HG03575 (cell line): ENCODE measurements around the gene KRTAP5-2.
"Not testable (repeated sequence)": the region's sequence is repeated elsewhere in the genome, so short reads cannot be mapped to it uniquely, and the experiment has no call there.

Experiments
- ATAC-seq: cut with Tn5 transposase; IDR thresholded peaks from one replicate; pipeline ENCODE4 v1.9.1; 2021; ENCODE audit not compliant: unreplicated experiment, insufficient number of reproducible peaks, low FRiP score; ENCODE audit errors: extremely low read depth

The KRTAP5-2 gene

GRCh38 chr11:1597994-1598380, at the start of gene KRTAP5-2:
KRTAP5-2 (minus strand) TSS chr11:1598294; CDS start chr11:1598250, 44 bp downstream.
- no peak for ATAC-seq

DNA sequence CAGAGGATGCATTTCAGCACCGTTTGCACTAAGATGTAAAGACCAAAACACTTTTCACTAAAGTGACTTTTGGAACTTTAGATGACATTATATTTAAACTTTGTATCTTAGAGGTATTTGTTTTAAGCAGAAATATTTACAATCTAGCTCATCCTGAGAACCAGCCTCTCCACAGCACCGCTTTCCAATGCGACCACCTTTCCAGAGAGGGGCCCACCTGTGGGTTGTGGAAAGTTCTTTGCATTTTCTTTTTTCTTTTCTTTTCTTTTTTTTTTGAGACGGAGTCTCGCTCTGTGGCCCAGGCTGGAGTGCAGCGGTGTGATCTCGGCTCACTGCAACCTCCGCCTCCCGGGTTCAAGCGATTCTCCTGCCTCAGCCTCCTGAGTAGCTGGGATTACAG, 48.4 kb upstream of the KRTAP5-2 start:
- ATAC-seq = not testable (repeated sequence)

GRCh38 chr11:1645357-1645821, 47.3 kb upstream of the KRTAP5-2 start:
- ATAC-seq = no peak

- no peak for ATAC-seq
Measured at GRCh38 chr11:1644601-1645356, 46.7 kb upstream of the KRTAP5-2 start.

DNA sequence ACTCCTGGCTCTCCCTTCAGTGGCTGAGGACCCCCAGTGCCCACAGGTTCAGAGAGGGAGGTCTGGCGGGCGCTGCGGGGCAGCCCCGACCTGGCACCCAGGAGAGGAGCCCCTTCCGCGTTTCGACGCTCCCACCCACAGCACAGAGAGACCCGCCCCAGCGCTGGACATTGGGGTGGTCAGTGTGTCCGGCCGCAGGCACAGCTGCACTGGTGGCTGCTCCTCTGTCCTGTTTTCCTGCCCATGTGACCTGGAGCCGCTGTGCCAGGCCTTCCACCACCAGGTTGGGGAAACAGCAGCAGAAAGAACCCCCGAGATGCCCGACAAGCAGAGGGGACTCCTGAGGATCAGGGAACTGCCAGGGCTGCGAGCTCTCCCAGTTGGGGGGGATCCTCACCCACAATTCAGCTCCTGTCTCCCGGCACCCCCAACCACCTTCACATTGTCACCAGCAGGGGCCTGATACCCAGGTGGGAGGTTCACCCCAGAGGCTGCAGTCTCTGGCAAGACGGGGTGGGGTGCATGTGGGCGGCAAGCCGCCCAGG, 45.1 kb upstream of the KRTAP5-2 start:
- no peak for ATAC-seq

DNA sequence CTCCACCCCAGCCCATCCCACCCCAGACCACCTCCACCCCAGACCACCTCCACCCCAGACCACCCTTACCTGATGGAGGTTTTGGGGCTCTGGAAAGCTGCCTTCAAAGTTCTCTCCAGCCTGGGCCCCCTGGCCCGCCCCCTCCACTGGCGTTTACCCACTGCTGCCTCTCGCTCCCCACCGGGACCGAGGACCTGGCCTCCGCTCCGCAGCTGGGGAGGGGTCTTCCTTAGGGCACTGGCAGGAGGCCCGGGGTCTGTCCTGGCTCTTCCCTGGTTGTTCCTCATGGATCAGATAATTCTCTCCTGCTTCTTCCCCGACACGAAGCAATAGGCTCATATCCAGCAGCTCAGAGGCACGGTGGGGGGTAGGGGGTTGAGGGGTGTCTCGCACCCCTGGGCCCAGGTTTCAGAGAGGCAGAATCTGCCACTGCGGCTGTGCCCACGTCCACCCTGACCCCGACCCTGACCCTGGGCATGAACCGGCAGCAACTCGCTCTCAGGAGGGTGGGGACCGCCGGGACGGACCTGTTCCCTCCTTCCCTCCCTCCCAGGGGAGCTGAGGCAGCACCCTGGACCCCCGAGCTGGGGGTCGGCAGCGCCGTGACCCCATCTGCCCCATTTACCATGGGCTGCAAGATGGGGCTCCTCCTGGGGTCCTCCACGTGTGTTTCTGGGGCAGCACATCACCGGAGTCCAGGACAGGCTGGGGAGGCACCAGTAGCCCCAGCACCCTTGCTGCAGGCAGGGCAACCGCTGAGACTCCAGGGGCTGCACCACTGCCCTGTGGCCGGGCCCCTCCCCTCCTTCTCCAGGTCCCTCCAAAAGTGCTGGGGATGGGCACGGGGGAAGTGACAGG, 44.4 kb upstream of the KRTAP5-2 start:
- no peak for ATAC-seq

DNA sequence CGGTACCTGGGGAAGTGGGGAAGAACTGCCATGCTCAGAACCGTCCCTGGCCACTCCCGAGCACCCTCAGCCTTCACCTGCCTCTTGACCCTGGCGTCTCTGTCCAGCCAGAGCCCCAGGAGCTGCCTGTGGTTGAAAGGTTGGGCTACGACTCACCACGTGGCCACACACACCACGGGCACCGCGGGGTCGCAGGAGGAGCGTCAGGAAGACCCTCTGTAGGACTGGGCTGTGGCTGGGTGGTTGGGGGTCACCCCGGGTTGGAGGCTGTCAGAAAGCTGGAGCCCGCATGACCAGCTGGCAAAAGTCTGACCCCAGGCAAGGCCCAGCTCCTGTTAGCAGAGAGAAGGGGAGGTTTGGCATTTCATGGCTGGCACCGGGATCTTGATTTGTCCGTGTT, 43.0 kb upstream of the KRTAP5-2 start:
- no peak for ATAC-seq

GRCh38 chr11:1640076-1640946, 42.2 kb upstream of the KRTAP5-2 start:
- no peak for ATAC-seq

DNA sequence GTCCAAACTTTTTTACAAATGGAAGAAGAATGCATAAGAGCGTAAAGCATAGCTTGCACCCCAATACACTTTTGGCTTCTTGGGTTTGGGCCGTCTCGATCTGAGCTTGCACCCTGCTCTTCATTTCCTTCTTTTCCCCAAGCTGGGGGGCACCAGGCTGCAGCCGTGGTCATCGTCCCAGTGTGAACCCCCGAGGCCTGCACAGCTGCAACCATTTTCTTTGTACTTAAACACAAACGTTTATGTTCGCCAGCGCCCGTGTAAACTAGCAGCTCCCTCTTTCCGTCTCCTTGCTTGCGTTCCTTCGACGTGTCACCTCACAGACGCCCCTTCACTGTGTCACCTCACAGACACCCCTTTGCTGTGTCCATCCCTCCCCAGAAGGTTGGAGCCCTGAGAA, 41.6 kb upstream of the KRTAP5-2 start:
- ATAC-seq = no peak

DNA sequence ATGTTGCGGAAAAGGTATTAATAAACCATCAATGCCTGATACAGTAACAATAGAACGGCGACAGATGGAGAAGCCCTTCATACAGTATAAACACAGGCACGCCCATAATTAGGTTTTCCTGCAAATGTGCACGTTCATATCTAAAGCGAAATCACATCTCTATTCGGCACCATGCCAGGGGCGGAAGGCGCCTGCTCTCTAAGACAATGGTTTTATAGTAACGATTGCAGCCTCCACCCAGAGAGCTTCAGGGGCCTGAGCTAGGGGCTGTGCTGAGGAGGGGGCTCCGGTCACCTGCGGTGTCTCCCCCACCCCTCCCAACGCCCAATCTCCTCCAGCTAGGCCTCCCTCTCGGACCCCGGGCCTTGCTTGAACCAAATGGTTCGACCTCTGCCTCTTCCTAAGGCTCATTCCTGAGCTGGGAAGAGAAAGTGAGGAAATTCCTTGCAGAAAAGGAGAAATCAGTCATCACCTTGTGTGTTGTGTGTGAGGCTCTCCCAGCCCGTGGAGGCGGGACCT, 41.1 kb upstream of the KRTAP5-2 start:
- no peak for ATAC-seq

- no peak for ATAC-seq
Measured at GRCh38 chr11:1638344-1638743, 40.2 kb upstream of the KRTAP5-2 start.

GRCh38 chr11:1637628-1638027, 39.5 kb upstream of the KRTAP5-2 start:
- ATAC-seq = no peak

- no peak for ATAC-seq
Measured at GRCh38 chr11:1636291-1636950, 38.3 kb upstream of the KRTAP5-2 start.

GRCh38 chr11:1633864-1634263, 35.8 kb upstream of the KRTAP5-2 start:
- no peak for ATAC-seq

- no peak for ATAC-seq
Measured at GRCh38 chr11:1632053-1632714, 34.1 kb upstream of the KRTAP5-2 start.

GRCh38 chr11:1631066-1631568, 33.0 kb upstream of the KRTAP5-2 start:
- no peak for ATAC-seq

- ATAC-seq = no peak
Measured at GRCh38 chr11:1630271-1630670, 32.2 kb upstream of the KRTAP5-2 start.
